Cardiac muscle cell (in vitro differentiated cells and primary cell): Measurements from ENCODE around the gene PTP4A2. TPM values are rescaled to one million over a fixed set of nuclear protein-coding genes. Genes with fewer than 3 reads are reported as not detected.
A peak's percentile ranks its signal among the peaks of the same experiment; 100 is the strongest.

Experiments used
- DNase-seq, 2 donors: peaks; one replicate each; pipeline versions ENCODE4 v3.0.0 to v3.0.0-alpha.2; 2010 to 2017; ENCODE audit warnings: low read depth in 1 of 2, low spot score in 1 of 2
- H3K27ac ChIP-seq: fragments of 200-600 bp; sonication (generic); 2 replicates; pipeline ENCODE4 v1.5.1; 2016
- H3K27me3 ChIP-seq: fragments of 200-600 bp; sonication (generic); 2 replicates; pipeline ENCODE4 v1.6.0; 2016; ENCODE audit warnings: control low read depth
- H3K36me3 ChIP-seq: fragments of 200-600 bp; sonication (generic); 2 replicates; pipeline ENCODE4 v1.5.1; 2016; ENCODE audit warnings: control low read depth
- H3K4me1 ChIP-seq: fragments of 200-600 bp; sonication (generic); 2 replicates; pipeline ENCODE4 v1.8.1; 2017; ENCODE audit warnings: low read depth, mild to moderate bottlenecking, mixed run types
- H3K4me3 ChIP-seq: fragments of 200-600 bp; sonication (generic); 2 replicates; pipeline ENCODE4 v1.5.1; 2016; ENCODE audit warnings: mild to moderate bottlenecking
- H3K9me3 ChIP-seq: fragments of 200-600 bp; sonication (generic); 2 replicates; pipeline ENCODE4 v1.5.1; 2017; ENCODE audit warnings: low read depth, mild to moderate bottlenecking, control low read depth
- polyA plus RNA-seq: library from polyadenylated mRNA; unstranded; fragments of >200 nt; fragmentation: Nextera tagmentation; extraction: Ambion mirVana; gene quantifications from 2 replicates; pipeline ENCODE4 v1.2.1, GENCODE V29; 2016
- total RNA-seq: library from RNA; depleted of rRNA; stranded (reverse); fragments of >200 nt; gene quantifications from 2 replicates; pipeline ENCODE4 v1.2.3, GENCODE V29; 2016
- TF ChIP-seq, protein P1 (sequence below): IDR thresholded peaks from 2 replicates; pipeline ENCODE4 v1.5.1; 2012; ENCODE audit warnings: low read depth, mild to moderate bottlenecking, low read length

The PTP4A2 gene
- total and polyA plus RNA-seq, 2 experiments from 2014 or later: 161 to 285 TPM

DNA sequence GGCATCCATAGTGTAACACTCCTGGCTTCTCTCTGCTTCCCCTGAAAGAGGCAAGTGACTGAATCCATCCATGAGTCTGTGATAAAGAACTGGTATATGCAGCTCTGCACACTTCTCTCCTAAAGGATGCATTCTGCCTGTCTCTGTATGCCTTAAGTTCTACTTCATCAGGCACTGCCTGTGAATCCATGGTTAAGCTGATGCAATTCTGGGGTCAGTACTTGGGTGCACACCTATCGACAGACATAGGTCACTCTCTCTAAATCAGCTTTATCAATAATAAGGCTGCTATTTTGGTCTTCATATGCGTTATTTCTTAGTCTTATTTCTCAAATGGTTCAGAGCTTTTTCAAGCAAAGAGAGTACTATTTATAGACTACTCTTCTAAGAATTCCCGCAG is 32.7 kb upstream of the PTP4A2 start:
- Histone ChIP-seq H3K27me3 (no peaks in the 10 kb centered on the region), H3K36me3 (no peaks in the 10 kb centered on the region), H3K4me3 (no peak overlapping the region), H3K4me1 (peaks cover 14% of the 10 kb centered on the region), H3K9me3 (no peaks in the 10 kb centered on the region), H3K27ac (peak overlapping the region; percentile 79)
- DNase-seq: no peak
- TF ChIP-seq, protein P1, sequence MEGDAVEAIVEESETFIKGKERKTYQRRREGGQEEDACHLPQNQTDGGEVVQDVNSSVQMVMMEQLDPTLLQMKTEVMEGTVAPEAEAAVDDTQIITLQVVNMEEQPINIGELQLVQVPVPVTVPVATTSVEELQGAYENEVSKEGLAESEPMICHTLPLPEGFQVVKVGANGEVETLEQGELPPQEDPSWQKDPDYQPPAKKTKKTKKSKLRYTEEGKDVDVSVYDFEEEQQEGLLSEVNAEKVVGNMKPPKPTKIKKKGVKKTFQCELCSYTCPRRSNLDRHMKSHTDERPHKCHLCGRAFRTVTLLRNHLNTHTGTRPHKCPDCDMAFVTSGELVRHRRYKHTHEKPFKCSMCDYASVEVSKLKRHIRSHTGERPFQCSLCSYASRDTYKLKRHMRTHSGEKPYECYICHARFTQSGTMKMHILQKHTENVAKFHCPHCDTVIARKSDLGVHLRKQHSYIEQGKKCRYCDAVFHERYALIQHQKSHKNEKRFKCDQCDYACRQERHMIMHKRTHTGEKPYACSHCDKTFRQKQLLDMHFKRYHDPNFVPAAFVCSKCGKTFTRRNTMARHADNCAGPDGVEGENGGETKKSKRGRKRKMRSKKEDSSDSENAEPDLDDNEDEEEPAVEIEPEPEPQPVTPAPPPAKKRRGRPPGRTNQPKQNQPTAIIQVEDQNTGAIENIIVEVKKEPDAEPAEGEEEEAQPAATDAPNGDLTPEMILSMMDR: no peak

DNA sequence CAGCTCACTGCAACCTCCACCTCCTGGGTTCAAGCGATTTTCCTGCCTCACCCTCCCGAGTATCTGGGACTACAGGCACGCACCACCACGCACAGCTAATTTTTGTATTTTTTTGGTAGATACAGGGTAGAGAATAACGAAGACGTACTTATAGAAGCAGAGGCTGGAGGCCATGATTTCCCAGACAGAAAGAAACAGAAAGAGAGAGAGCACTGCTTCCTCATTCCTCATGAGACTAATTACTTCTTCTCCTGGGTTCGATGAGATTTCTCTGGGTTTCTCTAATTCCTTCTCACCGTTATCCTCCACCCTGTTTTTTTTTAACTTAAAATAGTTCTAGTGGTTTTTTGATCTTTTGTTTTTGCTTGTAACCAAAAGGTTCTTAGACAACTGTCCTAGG is 23.4 kb upstream of the PTP4A2 start:
- no peak overlapping the region for H3K4me3 ChIP-seq
- no peaks in the 10 kb centered on the region for H3K27me3 ChIP-seq
- H3K27ac ChIP-seq: no peak overlapping the region
- H3K4me1 ChIP-seq: peaks cover 8% of the 10 kb centered on the region
- no peaks in the 10 kb centered on the region for H3K36me3 ChIP-seq
- no peaks in the 10 kb centered on the region for H3K9me3 ChIP-seq
- TF ChIP-seq, protein P1: no peak
- DNase-seq: no peak

GRCh38 chr1:31959521-31960340 is 21.6 kb upstream of the PTP4A2 start:
- Histone ChIP-seq H3K27me3 (no peaks in the 10 kb centered on the region), H3K36me3 (no peaks in the 10 kb centered on the region), H3K4me3 (no peak overlapping the region), H3K27ac (no peak overlapping the region), H3K9me3 (no peaks in the 10 kb centered on the region), H3K4me1 (peaks cover 26% of the 10 kb centered on the region)
- TF ChIP-seq, protein P1: no peak
- DNase-seq: peak in 1 of 2 donors; percentile 22

- TF ChIP-seq, protein P1: no peak
- Histone ChIP-seq H3K36me3 (no peaks in the 10 kb centered on the region), H3K27me3 (no peaks in the 10 kb centered on the region), H3K27ac (peak overlapping the region; percentile 39), H3K4me1 (peaks cover 32% of the 10 kb centered on the region), H3K4me3 (no peak overlapping the region), H3K9me3 (no peaks in the 10 kb centered on the region)
- DNase-seq: peak; percentile 34 to 36
These were observed 19.8 kb upstream of the PTP4A2 start for GRCh38 chr1:31957701-31958674.

DNA sequence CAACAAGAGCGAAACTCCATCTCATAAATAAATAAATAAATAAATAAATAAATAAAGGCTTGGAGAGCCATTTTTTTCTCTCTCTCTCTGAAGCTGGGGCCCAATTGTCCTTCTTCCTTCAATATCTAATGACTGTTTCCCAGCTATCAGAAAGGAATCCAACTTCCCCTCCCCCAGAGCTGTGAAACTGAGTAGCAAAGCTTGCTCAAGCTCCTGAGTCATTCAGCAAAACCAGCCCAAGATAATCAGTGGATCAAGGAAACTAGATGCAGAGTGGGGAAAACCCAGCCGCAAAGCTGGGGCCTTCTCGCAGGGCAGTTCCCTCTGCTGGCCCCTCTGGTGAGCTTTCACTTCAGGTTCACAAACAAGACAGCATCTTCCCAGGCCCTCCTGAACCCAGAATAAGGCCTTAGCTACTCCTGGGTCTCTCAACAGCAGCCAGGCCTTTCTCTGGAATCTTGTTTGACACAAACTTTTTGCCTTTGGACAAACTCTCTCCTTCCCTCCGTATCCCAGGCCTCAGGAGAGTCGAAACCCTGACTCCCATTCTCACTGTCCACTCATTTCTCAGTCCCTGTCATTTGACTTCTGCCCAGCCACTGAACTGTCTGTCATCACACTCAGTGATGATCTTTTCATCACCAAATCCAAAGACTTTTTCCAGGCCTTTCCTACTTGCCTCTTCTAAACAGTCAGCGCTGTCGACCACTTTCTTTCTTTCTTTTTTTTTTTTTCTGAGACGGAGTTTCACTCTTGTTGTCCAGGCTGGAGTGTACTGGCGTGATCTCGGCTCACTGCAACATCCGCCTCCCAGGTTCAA is 18.0 kb upstream of the PTP4A2 start:
- Histone ChIP-seq H3K4me1 (peaks cover 32% of the 10 kb centered on the region), H3K4me3 (no peak overlapping the region), H3K9me3 (no peaks in the 10 kb centered on the region), H3K27ac (peak overlapping the region; percentile 93), H3K27me3 (no peaks in the 10 kb centered on the region), H3K36me3 (no peaks in the 10 kb centered on the region)
- DNase-seq: peak; percentile 69 to 99
- TF ChIP-seq, protein P1: peak; percentile 66
